Fibroblast of lung (primary cell): Measurements from ENCODE around the gene NT5C1A. TPM values are rescaled to one million over a fixed set of nuclear protein-coding genes. Genes with fewer than 3 reads are reported as not detected.

Experiments used
- DNase-seq, 2 donors: peaks; one replicate each; pipeline versions ENCODE4 v3.0.0 to v3.0.0-alpha.2; 2010; ENCODE audit warnings: low read depth in 2 of 2
- H2AFZ ChIP-seq: 2 replicates; pipeline ENCODE4 v1.5.1; 2012; ENCODE audit warnings: low read length, control low read depth, inconsistent platforms
- H3K27ac ChIP-seq: 2 replicates; pipeline ENCODE4 v1.5.1; 2011; ENCODE audit warnings: low read length, control low read depth; ENCODE audit not compliant: insufficient read depth
- H3K27me3 ChIP-seq: 2 replicates; pipeline ENCODE4 v1.5.1; 2011; ENCODE audit warnings: mild to moderate bottlenecking, low read length; ENCODE audit not compliant: control insufficient read depth, insufficient read depth
- H3K36me3 ChIP-seq: 2 replicates; pipeline ENCODE4 v1.5.1; 2011; ENCODE audit warnings: low read length; ENCODE audit not compliant: control insufficient read depth, insufficient read depth
- H3K4me1 ChIP-seq: 2 replicates; pipeline ENCODE4 v1.5.1; 2011; ENCODE audit warnings: low read length; ENCODE audit not compliant: control insufficient read depth, insufficient read depth; ENCODE audit errors: extremely low read depth
- H3K4me2 ChIP-seq: 2 replicates; pipeline ENCODE4 v1.5.1; 2011; ENCODE audit warnings: low read length, control low read depth; ENCODE audit not compliant: insufficient read depth; ENCODE audit errors: extremely low read depth
- H3K4me3 ChIP-seq, 4 experiments: fragments of 200-600 bp in 1 of 4; sonication (generic) in 1 of 4; replicated peaks in 1 of 4; 2 replicates each; pipeline ENCODE4 v1.5.1; 2011 to 2016; ENCODE audit warnings: low read length in 4 of 4, low read depth in 3 of 4, mild to moderate bottlenecking in 3 of 4, control low read depth in 2 of 4, inconsistent platforms in 1 of 4, mixed read lengths in 1 of 4; ENCODE audit not compliant: insufficient read depth in 1 of 4; ENCODE audit errors: control extremely low read depth in 1 of 4
- H3K79me2 ChIP-seq: 2 replicates; pipeline ENCODE4 v1.5.1; 2012; ENCODE audit warnings: mild to moderate bottlenecking, low read length, inconsistent platforms; ENCODE audit not compliant: control insufficient read depth, insufficient read depth
- H3K9ac ChIP-seq: 2 replicates; pipeline ENCODE4 v1.5.1; 2011; ENCODE audit warnings: mild to moderate bottlenecking, low read length, control low read depth; ENCODE audit not compliant: insufficient read depth
- H3K9me3 ChIP-seq: 2 replicates; pipeline ENCODE4 v1.5.1; 2012; ENCODE audit warnings: low read depth, low read length; ENCODE audit not compliant: control insufficient read depth, insufficient read depth
- H4K20me1 ChIP-seq: 2 replicates; pipeline ENCODE4 v1.5.1; 2011; ENCODE audit warnings: low read length; ENCODE audit not compliant: control insufficient read depth, insufficient read depth; ENCODE audit errors: extremely low read depth
- CTCF ChIP-seq, 2 donors: IDR thresholded peaks in 1 of 2; conservative IDR thresholded peaks in 1 of 2; 1 replicate in 1 of 2; 2 replicates in 1 of 2; pipeline ENCODE4 v1.5.1; 2011 to 2012; ENCODE audit warnings: low read length in 2 of 2, control low read depth in 1 of 2, inconsistent platforms in 1 of 2, low read depth in 1 of 2, mild to moderate bottlenecking in 1 of 2
- EZH2 ChIP-seq: IDR thresholded peaks from 2 replicates; pipeline ENCODE4 v1.5.1; 2012; ENCODE audit warnings: low read length, control low read depth, mild to moderate bottlenecking; ENCODE audit errors: missing control alignments
- polyA plus RNA-seq, 2 donors: library from polyadenylated mRNA; depleted of rRNA in 1 of 2; stranded (reverse) in 1 of 2; unstranded in 1 of 2; fragments of >200 nt; gene quantifications; 2 replicates each; pipeline ENCODE4 v1.2.1, GENCODE V29; 2011 to 2012; ENCODE audit warnings: missing spikeins in 1 of 2
- total RNA-seq: library from RNA; depleted of rRNA; stranded (reverse); fragments of >200 nt; gene quantifications from 2 replicates; pipeline ENCODE4 v1.2.1, GENCODE V29; 2014

The NT5C1A gene
- total and polyA plus RNA-seq, 2 donors (not counting 1 experiment from before 2014, with no cell fraction given) = not detected

DNA sequence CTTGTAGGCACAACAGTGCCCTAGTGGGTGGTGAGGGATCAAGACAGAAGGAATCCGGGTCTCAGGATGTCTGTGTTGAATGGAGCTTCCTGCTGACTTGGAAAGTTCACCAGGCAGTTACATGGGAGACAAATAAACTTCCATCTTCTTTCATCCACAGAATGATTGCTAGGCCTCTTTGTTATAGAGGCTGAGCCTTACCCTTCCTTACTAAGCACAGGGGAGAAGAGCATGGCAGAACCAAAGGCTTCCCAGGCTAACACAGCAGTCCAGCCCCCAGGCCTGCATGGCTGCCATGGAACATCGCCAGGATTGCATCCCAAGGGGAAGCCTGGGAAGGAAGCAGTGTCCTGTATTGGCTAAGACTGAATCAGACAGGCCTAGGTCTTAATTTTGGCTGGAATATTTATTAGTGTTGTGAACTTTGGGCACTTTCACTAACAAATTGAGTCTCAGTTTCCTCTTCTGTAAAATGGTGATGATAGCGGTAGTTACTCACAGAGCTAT, 51.2 kb downstream of the NT5C1A start:
- Histone ChIP-seq H3K4me2 (no peak overlapping the region), H3K9me3 (no peaks in the 10 kb centered on the region), H3K79me2 (no peaks in the 10 kb centered on the region), H2AFZ (no peak overlapping the region), H3K27me3 (peaks cover 20% of the 10 kb centered on the region), H4K20me1 (no peaks in the 10 kb centered on the region), H3K4me3 (no peak overlapping the region), H3K9ac (no peak overlapping the region), H3K36me3 (no peaks in the 10 kb centered on the region), H3K4me1 (no peaks in the 10 kb centered on the region), H3K27ac (no peak overlapping the region)
- no peak for DNase-seq
- TF ChIP-seq CTCF (conservative IDR thresholded peaks at IDR 0.05 in 1 of 2, IDR thresholded peaks at IDR 0.05 in 1 of 2; ENCODE audit: low read depth in 1 of 2, low read length in 2 of 2) = no peak
- no peak for TF ChIP-seq EZH2

- H3K36me3 ChIP-seq = no peaks in the 10 kb centered on the region
- no peak overlapping the region for H3K9ac ChIP-seq
- H3K4me3 ChIP-seq = no peak overlapping the region
- no peak overlapping the region for H3K27ac ChIP-seq
- no peak overlapping the region for H3K4me2 ChIP-seq
- no peaks in the 10 kb centered on the region for H3K79me2 ChIP-seq
- DNase-seq = no peak
- no peak overlapping the region for H2AFZ ChIP-seq
- TF ChIP-seq CTCF (conservative IDR thresholded peaks at IDR 0.05 in 1 of 2, IDR thresholded peaks at IDR 0.05 in 1 of 2; ENCODE audit: low read depth in 1 of 2, low read length in 2 of 2) (no peak), EZH2 (no peak)
- H3K27me3 ChIP-seq = peaks cover 2% of the 10 kb centered on the region
- no peaks in the 10 kb centered on the region for H4K20me1 ChIP-seq
- no peaks in the 10 kb centered on the region for H3K4me1 ChIP-seq
- no peaks in the 10 kb centered on the region for H3K9me3 ChIP-seq
Observed at GRCh38 chr1:39617488-39618049, 54.3 kb downstream of the NT5C1A start.

DNA sequence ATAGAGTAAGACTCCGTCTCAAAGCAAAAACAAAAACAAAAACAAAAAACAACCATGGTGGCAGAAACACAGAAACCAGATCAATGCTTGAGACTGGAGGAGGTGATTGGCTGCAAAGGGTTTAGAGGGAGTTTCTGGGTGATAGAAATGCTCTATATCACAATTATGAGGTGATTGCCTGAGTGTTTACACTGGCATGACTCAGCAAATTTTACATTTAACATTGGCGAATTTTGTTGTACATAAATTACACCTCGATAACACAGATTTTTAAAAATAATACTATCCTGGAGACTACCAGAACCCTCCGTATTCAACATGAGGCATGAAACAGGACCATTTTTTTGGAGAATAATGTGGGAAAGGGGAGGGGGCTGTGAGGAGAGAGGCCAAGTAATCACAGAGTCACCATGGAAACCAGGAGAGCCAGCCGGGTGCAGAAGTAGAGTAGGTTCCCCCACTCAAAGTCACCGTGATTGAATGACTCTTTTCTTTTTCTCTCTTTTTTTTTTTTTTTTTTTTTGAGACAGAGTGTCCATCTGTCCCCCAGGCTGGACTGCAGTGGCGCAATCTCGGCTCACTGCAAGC, 56.7 kb downstream of the NT5C1A start:
- no peak overlapping the region for H3K4me3 ChIP-seq
- H3K4me1 ChIP-seq = no peaks in the 10 kb centered on the region
- DNase-seq = no peak
- no peaks in the 10 kb centered on the region for H3K79me2 ChIP-seq
- TF ChIP-seq EZH2 (no peak), CTCF (conservative IDR thresholded peaks at IDR 0.05 in 1 of 2, IDR thresholded peaks at IDR 0.05 in 1 of 2; ENCODE audit: low read depth in 1 of 2, low read length in 2 of 2) (no peak)
- no peak overlapping the region for H3K9ac ChIP-seq
- peaks cover 2% of the 10 kb centered on the region for H3K27me3 ChIP-seq
- no peaks in the 10 kb centered on the region for H3K36me3 ChIP-seq
- H3K27ac ChIP-seq = no peak overlapping the region
- H2AFZ ChIP-seq = no peak overlapping the region
- H4K20me1 ChIP-seq = no peaks in the 10 kb centered on the region
- no peak overlapping the region for H3K4me2 ChIP-seq
- H3K9me3 ChIP-seq = no peaks in the 10 kb centered on the region
